GM21737 (cell line): ENCODE measurements around the gene MSMP.

Source experiments
- ATAC-seq: cut with Tn5 transposase; IDR thresholded peaks from one replicate; pipeline ENCODE4 v1.9.1; 2021; ENCODE audit warnings: mild to moderate bottlenecking, moderate library complexity; ENCODE audit not compliant: unreplicated experiment

MSMP gene

GRCh38 chr9:35754264-35754663, at the start of gene MSMP:
Gene MSMP (minus strand): TSS chr9:35754276. CDS start chr9:35754129, 147 bp downstream.
- ATAC-seq: no peak

- ATAC-seq: no peak
These were observed 47.5 kb upstream of the MSMP start for GRCh38 chr9:35801328-35802128.

- no peak for ATAC-seq
These were observed 46.5 kb upstream of the MSMP start for GRCh38 chr9:35800530-35800929.

GRCh38 chr9:35798658-35799374, 44.7 kb upstream of the MSMP start:
- no peak for ATAC-seq

GRCh38 chr9:35797311-35798109, 43.4 kb upstream of the MSMP start:
- ATAC-seq: no peak

- no peak for ATAC-seq
These were observed 41.6 kb upstream of the MSMP start for GRCh38 chr9:35795695-35796094.

- ATAC-seq: no peak
These were observed 39.4 kb upstream of the MSMP start for GRCh38 chr9:35793461-35793860.

- no peak for ATAC-seq
These were observed 38.8 kb upstream of the MSMP start for GRCh38 chr9:35792826-35793225.

- ATAC-seq: no peak
These were observed 38.1 kb upstream of the MSMP start for GRCh38 chr9:35792024-35792813.

- no peak for ATAC-seq
These were observed 37.3 kb upstream of the MSMP start, which contains the start of gene NPR2 for GRCh38 chr9:35791297-35791921. Gene NPR2 (plus strand): TSS chr9:35791591. CDS start chr9:35792409, 818 bp downstream.

- no peak for ATAC-seq
These were observed 36.6 kb upstream of the MSMP start for GRCh38 chr9:35790385-35791296.

GRCh38 chr9:35790025-35790384, 35.9 kb upstream of the MSMP start:
- no peak for ATAC-seq

- no peak for ATAC-seq
These were observed 35.5 kb upstream of the MSMP start for GRCh38 chr9:35789541-35789940.

GRCh38 chr9:35783418-35783817, 29.3 kb upstream of the MSMP start:
- ATAC-seq: no peak

GRCh38 chr9:35781066-35781465, 27.0 kb upstream of the MSMP start:
- no peak for ATAC-seq

GRCh38 chr9:35778496-35778895, 24.4 kb upstream of the MSMP start:
- ATAC-seq: no peak

GRCh38 chr9:35776018-35776417, 21.9 kb upstream of the MSMP start:
- no peak for ATAC-seq

- no peak for ATAC-seq
These were observed 21.0 kb upstream of the MSMP start for GRCh38 chr9:35774907-35775635.
